NCI-H774 (cell line): ENCODE measurements around the gene RANBP17.
"Not testable (repeated sequence)": the region's sequence is repeated elsewhere in the genome, so short reads cannot be mapped to it uniquely, and the experiment has no call there.

Experiments
- DNase-seq: peaks from one replicate; lab custom pipeline; 2025; lab: John Stamatoyannopoulos, UW

The RANBP17 gene

GRCh38 chr5:170941788-170942187 lies 80.0 kb downstream of the RANBP17 start:
- DNase-seq, result no peak

DNA sequence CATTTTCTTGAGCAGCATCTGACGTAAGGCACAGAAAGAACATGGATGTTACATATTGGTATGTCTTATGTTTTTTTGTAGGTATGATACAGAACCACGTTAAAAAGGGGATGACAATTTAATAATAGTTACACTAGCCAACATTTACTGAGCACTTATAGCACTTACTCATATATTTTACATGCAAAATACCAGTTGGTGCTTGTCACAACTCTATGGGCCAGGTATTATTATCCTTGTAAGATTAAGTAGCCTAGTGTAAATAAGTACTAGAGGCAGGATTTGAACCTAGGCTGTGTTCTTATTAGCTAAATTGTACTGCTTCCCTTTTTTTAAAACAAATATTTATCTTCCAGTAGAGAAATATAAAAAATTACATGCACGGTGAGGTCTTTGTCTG lies 83.5 kb downstream of the RANBP17 start:
- DNase-seq, result no peak

DNA sequence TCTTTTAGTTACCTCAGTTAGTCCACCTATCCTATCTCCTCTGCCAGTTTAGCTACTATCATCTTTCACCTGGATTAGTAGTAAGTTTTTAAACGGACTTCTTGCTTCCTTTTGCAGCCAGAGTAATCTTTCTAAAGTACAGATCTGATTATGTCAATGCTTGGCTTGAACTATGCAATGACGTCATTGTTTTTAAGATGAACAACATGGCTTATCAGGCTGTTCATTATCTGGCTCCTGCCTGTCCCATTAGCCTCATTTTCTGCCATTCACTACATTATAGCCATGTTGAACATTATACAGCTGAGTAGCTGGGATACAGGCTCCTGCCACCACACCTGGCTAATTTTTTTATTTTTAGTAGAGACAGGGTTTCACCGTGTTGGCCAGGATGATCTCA lies 98.7 kb downstream of the RANBP17 start:
- no peak for DNase-seq

DNA sequence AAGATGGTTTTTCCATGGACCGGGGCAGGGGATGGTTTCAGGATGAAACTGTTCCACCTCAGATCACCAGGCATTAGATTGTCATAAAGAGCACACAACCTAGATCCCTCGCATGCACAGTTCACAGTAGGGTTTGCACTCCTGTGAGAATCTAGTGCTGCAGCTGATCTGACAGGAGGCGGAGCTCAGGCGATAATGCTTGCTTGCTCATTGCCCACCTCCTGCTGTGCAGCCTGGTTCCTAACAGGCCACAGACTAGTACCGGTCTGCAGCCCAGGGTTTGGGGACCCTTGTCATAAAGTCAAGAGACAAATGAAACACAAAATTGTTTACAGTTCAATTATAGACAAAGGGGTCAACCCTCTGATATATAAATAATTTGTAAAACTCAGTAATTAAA lies 101.7 kb downstream of the RANBP17 start:
- DNase-seq, result no peak

DNA sequence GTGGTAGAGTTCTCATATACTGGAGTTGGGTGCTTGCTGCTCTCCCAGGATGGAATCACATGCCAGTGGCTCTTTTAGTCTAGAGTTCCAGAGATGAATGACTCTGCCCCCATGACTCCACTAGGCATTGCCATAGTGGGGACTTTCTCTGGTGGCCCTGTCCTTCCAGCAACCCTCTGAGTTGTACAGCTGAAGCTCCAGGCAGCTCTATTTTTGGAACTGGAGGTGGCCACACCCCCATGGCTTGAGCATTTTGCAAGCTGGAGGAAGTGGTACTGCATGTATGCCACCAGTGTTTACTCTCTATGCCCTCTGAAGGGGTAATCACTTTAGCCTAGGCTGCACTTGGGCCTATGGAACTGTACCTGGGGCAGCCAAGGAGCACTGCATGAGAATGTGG lies 112.6 kb downstream of the RANBP17 start:
- no peak for DNase-seq

DNA sequence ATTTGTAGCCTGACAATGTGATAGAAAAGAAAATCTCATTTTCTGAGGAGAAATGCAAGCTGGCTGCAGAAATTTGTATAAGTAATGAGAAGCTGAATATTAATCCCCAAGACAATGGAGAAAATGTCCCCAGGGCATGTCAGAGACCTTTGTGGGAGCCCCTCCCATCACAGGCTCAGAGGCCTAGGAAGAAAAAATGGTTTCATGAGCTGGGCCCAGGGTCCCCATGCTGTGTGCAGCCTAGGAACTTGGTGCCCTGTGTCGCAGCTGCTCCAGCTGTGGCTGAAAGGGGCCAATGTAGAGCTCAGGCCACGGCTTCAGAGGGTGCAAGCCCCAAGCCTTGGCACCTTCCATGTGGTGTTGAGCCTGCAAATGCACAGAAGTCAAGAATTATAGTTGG lies 118.4 kb downstream of the RANBP17 start:
- not testable (repeated sequence) for DNase-seq

GRCh38 chr5:170985486-170985885 lies 123.7 kb downstream of the RANBP17 start:
- DNase-seq, result no peak

DNA sequence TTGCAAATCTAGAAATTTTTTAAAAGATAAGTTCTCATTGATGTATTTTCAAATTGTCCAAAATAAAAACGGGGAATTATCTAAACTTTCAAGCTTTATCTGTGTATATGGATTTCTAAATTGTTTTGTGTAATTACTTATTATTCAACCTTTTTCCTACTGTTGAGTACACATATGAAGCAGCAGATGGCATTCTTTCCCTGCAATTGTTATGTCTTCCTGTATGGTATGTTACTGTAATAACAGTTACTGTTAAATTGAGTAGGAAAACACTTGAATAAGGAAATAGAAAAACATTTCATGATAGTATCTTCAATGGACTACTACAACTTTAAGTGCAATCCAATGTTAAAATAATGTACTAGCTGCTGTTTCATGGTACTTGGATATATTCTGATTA lies 124.8 kb downstream of the RANBP17 start:
- peak; percentile 23 for DNase-seq

DNA sequence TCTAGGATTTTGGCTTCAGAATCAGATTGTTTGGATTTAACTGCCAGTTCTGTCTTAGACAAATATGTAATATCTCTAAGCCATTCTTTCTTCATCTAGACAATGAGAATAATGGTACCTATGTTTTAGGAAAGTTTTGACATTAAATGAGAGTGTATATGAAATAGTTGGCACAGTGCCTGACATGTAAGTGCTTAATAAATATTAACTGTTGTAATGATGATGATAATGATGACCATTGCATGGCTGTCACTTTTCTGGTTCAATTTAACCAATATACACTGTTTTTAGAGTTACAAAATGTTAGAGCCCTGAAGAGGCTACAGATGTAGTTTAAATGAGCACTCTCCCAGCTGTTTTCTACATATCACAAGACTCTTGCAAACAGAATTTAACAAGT lies 131.7 kb downstream of the RANBP17 start:
- no peak for DNase-seq

GRCh38 chr5:171010086-171010485 lies 148.3 kb downstream of the RANBP17 start:
- no peak for DNase-seq

- DNase-seq, result no peak
Observed at GRCh38 chr5:171010816-171011215, 149.0 kb downstream of the RANBP17 start.

DNA sequence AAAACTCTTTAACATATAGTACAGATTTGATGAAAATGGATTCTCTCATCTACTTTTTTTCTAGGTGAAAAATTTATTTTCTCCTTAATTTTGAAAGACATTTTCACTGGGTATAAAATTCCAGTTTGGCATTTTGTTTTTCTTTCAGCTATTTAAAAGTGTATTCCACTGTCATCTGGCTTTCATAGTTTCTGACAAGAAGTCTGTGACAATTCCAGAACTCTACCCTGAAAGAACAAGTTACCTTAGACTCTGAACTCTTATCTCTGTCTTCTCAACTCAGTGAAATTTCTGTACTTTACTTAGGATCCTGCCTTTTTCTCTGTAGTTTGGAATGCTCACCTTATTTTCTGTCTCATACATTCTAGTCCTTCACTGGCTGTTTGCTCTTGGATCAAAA lies 161.7 kb downstream of the RANBP17 start:
- no peak for DNase-seq

DNA sequence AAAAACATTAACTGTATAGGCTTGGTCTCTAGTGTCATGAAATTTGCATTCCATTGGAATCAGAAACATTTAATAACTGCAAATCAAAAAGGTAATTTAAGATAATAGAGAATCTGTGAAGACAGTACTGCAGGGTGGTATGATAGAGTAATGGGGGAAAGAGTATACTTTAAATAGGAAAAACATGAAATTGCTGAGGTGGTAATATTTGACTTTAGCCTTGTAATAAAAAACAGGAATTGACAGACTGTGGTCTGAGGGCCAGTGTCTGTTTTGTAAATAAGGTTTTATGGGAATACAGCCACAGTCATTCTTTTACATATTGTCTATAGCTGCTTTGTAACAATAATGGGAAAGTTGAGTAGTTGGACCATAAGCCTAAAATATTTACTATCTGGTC lies 162.3 kb downstream of the RANBP17 start:
- DNase-seq, result no peak

GRCh38 chr5:171029401-171029800 lies 167.6 kb downstream of the RANBP17 start:
- DNase-seq, result no peak

GRCh38 chr5:171031977-171032376 lies 170.2 kb downstream of the RANBP17 start:
- no peak for DNase-seq

DNA sequence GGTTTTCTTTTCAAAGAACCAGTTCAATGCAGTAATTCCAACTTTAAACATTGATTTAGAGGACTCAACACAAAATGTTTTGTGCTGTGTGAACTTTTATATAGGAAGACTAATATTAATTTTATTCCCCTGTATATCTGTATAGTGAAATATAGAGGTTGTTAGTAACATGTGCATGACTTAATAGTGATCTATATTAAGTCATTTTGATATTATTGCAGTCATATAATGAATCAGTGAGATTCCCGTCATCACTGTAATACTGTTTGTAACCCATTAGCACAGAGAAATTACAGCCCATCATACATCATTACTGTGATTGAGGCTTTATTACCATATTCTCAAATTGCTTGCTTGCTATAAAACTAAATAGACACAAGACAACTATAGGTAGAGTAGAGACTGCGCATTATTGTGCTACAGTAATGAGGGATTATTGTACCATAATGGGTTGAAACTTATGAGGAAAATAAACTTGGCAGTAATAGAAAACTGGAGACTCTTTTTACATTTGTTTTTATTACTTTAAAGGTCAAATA lies 170.7 kb downstream of the RANBP17 start:
- no peak for DNase-seq

DNA sequence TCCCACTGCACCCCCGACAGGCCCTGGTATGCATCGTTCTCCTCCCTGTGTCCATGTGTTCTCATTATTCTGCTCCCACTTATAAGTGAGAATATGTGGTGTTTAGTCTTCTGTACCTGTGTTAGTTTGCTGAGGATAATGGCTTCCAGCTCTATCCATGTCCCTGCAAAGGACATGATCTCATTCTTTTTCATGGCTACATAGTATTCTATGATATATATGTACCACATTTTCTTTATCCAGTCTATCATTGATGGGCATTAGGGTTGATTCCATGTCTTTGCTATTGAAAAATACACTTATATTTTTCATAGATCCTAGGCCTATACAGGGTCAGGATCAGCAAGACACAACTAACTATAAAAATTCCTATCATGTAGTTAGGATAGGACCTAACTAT lies 180.1 kb downstream of the RANBP17 start:
- DNase-seq, result not testable (repeated sequence)

DNA sequence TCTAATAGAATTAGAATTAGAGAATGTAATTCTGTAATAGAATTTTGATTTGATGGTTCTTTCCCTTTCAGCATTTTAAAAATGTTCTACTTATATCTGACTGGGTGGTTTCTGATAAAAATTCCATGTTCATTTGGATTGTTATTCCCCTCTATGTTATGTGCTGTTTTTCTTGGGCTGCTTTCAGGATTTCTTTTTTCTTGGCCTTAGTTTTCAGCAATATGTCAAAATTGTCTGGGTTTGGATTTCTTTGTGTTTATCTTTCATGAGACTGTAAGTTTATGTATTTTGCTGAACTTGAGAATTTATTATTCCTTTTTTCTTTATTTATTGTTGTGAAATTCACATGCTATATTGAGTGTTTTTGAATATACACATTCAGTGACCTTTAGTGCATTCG lies 189.1 kb downstream of the RANBP17 start:
- no peak for DNase-seq

DNA sequence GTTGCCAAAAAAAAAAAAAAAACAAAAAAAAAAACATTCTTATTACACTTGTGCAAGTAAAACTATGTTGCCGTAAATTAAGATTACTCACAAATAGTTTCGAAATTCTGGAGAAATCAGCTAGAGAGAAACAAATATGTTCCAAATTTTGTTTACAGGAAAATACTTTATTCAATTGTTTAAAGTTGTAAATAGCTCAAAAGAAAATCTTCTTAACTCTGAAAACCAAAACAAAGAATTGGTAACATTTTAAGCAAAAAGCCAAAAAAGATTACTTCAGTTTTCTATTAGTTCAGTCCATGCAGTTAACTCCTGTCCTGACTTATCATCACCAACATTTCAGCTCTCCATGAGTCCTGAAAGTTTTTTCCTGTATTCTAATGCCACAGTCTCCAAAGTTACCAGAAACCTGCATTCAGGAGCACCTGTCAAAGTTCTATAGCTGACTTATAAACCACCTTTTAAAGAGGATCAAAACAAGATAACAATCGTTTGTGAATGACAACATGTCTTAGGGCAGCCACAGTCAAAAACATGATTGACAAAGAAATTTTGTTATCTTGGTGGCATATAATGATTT lies 194.1 kb downstream of the RANBP17 start:
- no peak for DNase-seq

DNA sequence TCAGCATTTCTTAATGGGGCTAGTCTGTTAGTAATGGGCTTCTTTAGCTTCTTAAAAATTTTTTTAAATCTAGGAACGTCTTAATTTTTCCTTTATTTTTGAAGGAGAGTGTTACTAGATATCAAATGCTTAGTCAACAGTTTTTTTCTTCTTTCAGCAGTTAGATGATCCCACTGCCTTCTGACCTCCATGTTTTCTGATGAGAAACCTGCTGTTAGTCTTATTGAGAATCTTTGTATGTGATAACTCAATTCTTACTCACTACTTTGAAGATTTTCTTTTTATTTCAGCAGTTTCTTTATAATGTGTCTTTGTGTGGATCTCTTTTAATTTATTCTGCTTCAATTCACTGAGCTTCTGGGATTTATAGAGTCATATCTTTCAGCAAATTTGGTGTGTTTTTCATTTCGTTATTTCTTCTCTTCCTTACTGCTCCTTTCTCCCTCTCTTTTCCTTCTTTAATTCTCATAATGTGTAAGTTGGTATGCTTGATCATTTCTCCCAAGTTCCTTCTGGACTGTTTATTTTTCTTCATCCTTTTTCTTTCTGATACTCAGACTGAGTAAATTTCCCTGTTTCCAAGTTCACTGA lies 205.8 kb downstream of the RANBP17 start:
- no peak for DNase-seq

GRCh38 chr5:171074747-171075146 lies 212.9 kb downstream of the RANBP17 start:
- no peak for DNase-seq

- no peak for DNase-seq
Observed at GRCh38 chr5:171080186-171080938, 218.5 kb downstream of the RANBP17 start.

- no peak for DNase-seq
Observed at GRCh38 chr5:171081319-171081718, 219.5 kb downstream of the RANBP17 start.
